ENCODE measurements around the gene ELOB.

The ELOB gene

GRCh38 chr16:2765462-2766404 lies 11.3 kb downstream of the ELOB start:
- Mint-ChIP-seq H3K27ac (peak overlapping the region; percentile 76 to 95), H3K9me3 (no peaks in the 10 kb centered on the region), H3K4me3 (peak overlapping the region; percentile 29 to 51), H3K36me3 (ENCODE audit: insufficient read depth) (peaks cover 100% of the 10 kb centered on the region), H3K4me1 (ENCODE audit: low read depth in 2 of 2) (peaks cover 28 to 30% of the 10 kb centered on the region in 2 donors), H3K27me3 (no peaks in the 10 kb centered on the region)
- DNase-seq (no peak), ATAC-seq (replicated peaks) (no peak)

- Mint-ChIP-seq H3K4me3 (no peak overlapping the region), H3K9me3 (no peaks in the 10 kb centered on the region), H3K4me1 (ENCODE audit: low read depth in 2 of 2) (peaks cover 26 to 34% of the 10 kb centered on the region in 2 donors), H3K27me3 (no peaks in the 10 kb centered on the region), H3K36me3 (ENCODE audit: insufficient read depth) (peaks cover 100% of the 10 kb centered on the region), H3K27ac (peak overlapping the region; percentile 46 to 95)
- no peak for ATAC-seq (replicated peaks)
- DNase-seq: no peak
Observed at GRCh38 chr16:2764718-2765117, 12.4 kb downstream of the ELOB start.

GRCh38 chr16:2763173-2763572 lies 13.9 kb downstream of the ELOB start:
- peak overlapping the region in 1 of 2 donors; percentile 2 for H3K4me3 Mint-ChIP-seq
- H3K27me3 Mint-ChIP-seq: no peaks in the 10 kb centered on the region
- no peak for DNase-seq
- H3K36me3 Mint-ChIP-seq (ENCODE audit: insufficient read depth): peaks cover 100% of the 10 kb centered on the region
- no peak for ATAC-seq (replicated peaks)
- peak overlapping the region in 1 of 2 donors; percentile 46 for H3K27ac Mint-ChIP-seq
- no peaks in the 10 kb centered on the region for H3K9me3 Mint-ChIP-seq
- peaks cover 17 to 36% of the 10 kb centered on the region in 2 donors for H3K4me1 Mint-ChIP-seq (ENCODE audit: low read depth in 2 of 2)

- Mint-ChIP-seq H3K27me3 (no peaks in the 10 kb centered on the region), H3K4me1 (ENCODE audit: low read depth in 2 of 2) (peaks cover 13 to 36% of the 10 kb centered on the region in 2 donors), H3K4me3 (peak overlapping the region in 1 of 2 donors; percentile 2), H3K9me3 (no peaks in the 10 kb centered on the region), H3K27ac (peak overlapping the region; percentile 32 to 46), H3K36me3 (ENCODE audit: insufficient read depth) (peaks cover 100% of the 10 kb centered on the region)
- DNase-seq (no peak), ATAC-seq (replicated peaks) (no peak)
Observed at GRCh38 chr16:2762711-2763110, 14.4 kb downstream of the ELOB start.

- Mint-ChIP-seq H3K4me1 (ENCODE audit: low read depth in 2 of 2) (peaks cover 17 to 39% of the 10 kb centered on the region in 2 donors), H3K27me3 (no peaks in the 10 kb centered on the region), H3K4me3 (peak overlapping the region in 1 of 2 donors; percentile 2), H3K9me3 (no peaks in the 10 kb centered on the region), H3K27ac (peak overlapping the region; percentile 46 to 61), H3K36me3 (ENCODE audit: insufficient read depth) (peaks cover 99% of the 10 kb centered on the region)
- ATAC-seq (replicated peaks) (no peak), DNase-seq (no peak)
Observed at GRCh38 chr16:2761886-2762583, 15.0 kb downstream of the ELOB start.

GRCh38 chr16:2761472-2761871 lies 15.6 kb downstream of the ELOB start:
- H3K4me3 Mint-ChIP-seq: no peak overlapping the region
- no peaks in the 10 kb centered on the region for H3K9me3 Mint-ChIP-seq
- DNase-seq (no peak), ATAC-seq (replicated peaks) (no peak)
- peaks cover 17 to 40% of the 10 kb centered on the region in 2 donors for H3K4me1 Mint-ChIP-seq (ENCODE audit: low read depth in 2 of 2)
- H3K27me3 Mint-ChIP-seq: no peaks in the 10 kb centered on the region
- H3K36me3 Mint-ChIP-seq (ENCODE audit: insufficient read depth): peaks cover 96% of the 10 kb centered on the region
- peak overlapping the region; percentile 46 to 61 for H3K27ac Mint-ChIP-seq

GRCh38 chr16:2757344-2757743 lies 19.7 kb downstream of the ELOB start:
- Mint-ChIP-seq H3K36me3 (ENCODE audit: insufficient read depth) (peaks cover 87% of the 10 kb centered on the region), H3K4me1 (ENCODE audit: low read depth in 2 of 2) (peaks cover 41 to 62% of the 10 kb centered on the region in 2 donors), H3K27me3 (no peaks in the 10 kb centered on the region), H3K4me3 (no peak overlapping the region), H3K9me3 (no peaks in the 10 kb centered on the region), H3K27ac (peak overlapping the region; percentile 69 to 88)
- no peak for ATAC-seq (replicated peaks)
- DNase-seq: no peak

GRCh38 chr16:2756288-2757015 lies 20.6 kb downstream of the ELOB start:
- H3K9me3 Mint-ChIP-seq: no peaks in the 10 kb centered on the region

GRCh38 chr16:2755158-2755557 lies 21.9 kb downstream of the ELOB start:
- ATAC-seq (replicated peaks): no peak
- Mint-ChIP-seq H3K9me3 (peaks cover 0 to 2% of the 10 kb centered on the region in 2 donors), H3K27ac (peak overlapping the region; percentile 88 to 99), H3K4me3 (peak overlapping the region; percentile 89 to 98), H3K4me1 (ENCODE audit: low read depth in 2 of 2) (peaks cover 47 to 64% of the 10 kb centered on the region in 2 donors), H3K36me3 (ENCODE audit: insufficient read depth) (peaks cover 84% of the 10 kb centered on the region), H3K27me3 (no peaks in the 10 kb centered on the region)
- DNase-seq: no peak

More at GRCh38 chr16:2756288-2757015, 20.6 kb downstream of the ELOB start:
- no peaks in the 10 kb centered on the region for H3K27me3 Mint-ChIP-seq
- peaks cover 43 to 62% of the 10 kb centered on the region in 2 donors for H3K4me1 Mint-ChIP-seq (ENCODE audit: low read depth in 2 of 2)
- DNase-seq (no peak), ATAC-seq (replicated peaks) (no peak)
- H3K27ac Mint-ChIP-seq: peak overlapping the region; percentile 88 to 99
- H3K4me3 Mint-ChIP-seq: peak overlapping the region in 1 of 2 donors; percentile 98
- peaks cover 87% of the 10 kb centered on the region for H3K36me3 Mint-ChIP-seq (ENCODE audit: insufficient read depth)

- H3K27ac Mint-ChIP-seq: peak overlapping the region; percentile 88 to 99
- no peaks in the 10 kb centered on the region for H3K27me3 Mint-ChIP-seq
- ATAC-seq (replicated peaks) (no peak), DNase-seq (no peak)
- H3K4me1 Mint-ChIP-seq (ENCODE audit: low read depth in 2 of 2): peaks cover 49 to 53% of the 10 kb centered on the region in 2 donors
- peaks cover 0 to 2% of the 10 kb centered on the region in 2 donors for H3K9me3 Mint-ChIP-seq
- H3K36me3 Mint-ChIP-seq (ENCODE audit: insufficient read depth): peaks cover 69% of the 10 kb centered on the region
- peak overlapping the region; percentile 89 to 98 for H3K4me3 Mint-ChIP-seq
Observed at GRCh38 chr16:2753733-2754020, 23.4 kb downstream of the ELOB start.

- ATAC-seq (replicated peaks): peak; percentile 32
- Mint-ChIP-seq H3K36me3 (ENCODE audit: insufficient read depth) (peaks cover 63% of the 10 kb centered on the region), H3K4me1 (ENCODE audit: low read depth in 2 of 2) (peaks cover 47 to 49% of the 10 kb centered on the region in 2 donors), H3K27me3 (no peaks in the 10 kb centered on the region), H3K27ac (peak overlapping the region; percentile 88 to 99), H3K4me3 (peak overlapping the region; percentile 89 to 98), H3K9me3 (peaks cover 0 to 2% of the 10 kb centered on the region in 2 donors)
- DNase-seq: no peak
Observed at GRCh38 chr16:2752850-2753732, 24.0 kb downstream of the ELOB start.

- Mint-ChIP-seq H3K27me3 (no peaks in the 10 kb centered on the region), H3K9me3 (peaks cover 0 to 2% of the 10 kb centered on the region in 2 donors), H3K4me3 (peak within 1 kb of the TSS; percentile 89 to 98), H3K27ac (peak within 1 kb of the TSS; percentile 88 to 99), H3K36me3 (ENCODE audit: insufficient read depth) (peaks cover 54% of the 10 kb centered on the region), H3K4me1 (ENCODE audit: low read depth in 2 of 2) (peaks cover 39 to 46% of the 10 kb centered on the region in 2 donors)
- DNase-seq (peak; percentile 93 to 97 (median 93)), ATAC-seq (replicated peaks) (peak; percentile 85)
Observed at GRCh38 chr16:2752035-2752849, 24.8 kb downstream of the ELOB start, which contains the start of gene SRRM2. Gene SRRM2, plus strand, starts transcription at chr16:2752638. Its CDS starts 3,727 bp downstream, at chr16:2756365.
